ENCODE measurements around the gene PYGO1. TPM values are rescaled to one million over a fixed set of nuclear protein-coding genes. Genes with fewer than 3 reads are reported as not detected.

Gene PYGO1
- total RNA-seq, 2 experiments from 2014 or later = not detected

DNA sequence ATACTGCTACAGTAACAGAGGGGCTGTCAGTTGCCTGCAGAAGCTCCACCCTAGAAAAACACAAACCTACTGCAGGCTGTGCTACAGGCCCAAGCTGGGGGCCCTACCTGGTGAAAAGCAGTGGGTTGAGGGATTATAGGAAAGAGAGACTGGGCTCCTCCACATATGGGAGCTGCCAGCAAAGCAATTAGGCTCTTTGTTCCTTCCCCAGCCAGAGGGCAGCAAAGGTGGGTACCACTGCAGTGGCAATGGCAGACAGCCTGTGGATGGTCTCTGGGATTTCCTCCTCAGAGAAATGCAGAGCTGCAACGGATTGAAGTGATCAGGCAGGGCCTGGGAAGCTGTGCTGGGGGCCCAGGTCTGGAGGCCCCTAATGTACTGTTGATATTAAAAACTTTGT is 61.0 kb downstream of the PYGO1 start:
- no peak overlapping the region for H3K27ac ChIP-seq (ENCODE audit: low read depth in 1 of 2, low read length in 2 of 2)
- H3K4me3 Mint-ChIP-seq = no peak overlapping the region
- no peaks in the 10 kb centered on the region for H3K4me1 Mint-ChIP-seq (ENCODE audit: low read depth)
- ChIA-PET POLR2A (no interaction called here), CTCF (no interaction called here)
- ATAC-seq (ENCODE audit: poor library complexity) = no peak
- H3K27me3 ChIP-seq (ENCODE audit: control insufficient read depth in 1 of 2, insufficient read depth in 2 of 2, low read length in 2 of 2) = peaks cover 0 to 7% of the 10 kb centered on the region in 2 experiments
- H3K36me3 ChIP-seq (ENCODE audit: insufficient read depth, low read length) = no peaks in the 10 kb centered on the region
- H3K9me3 ChIP-seq (ENCODE audit: control insufficient read depth in 1 of 2, insufficient read depth in 1 of 2, low read length in 2 of 2) = peaks cover 0 to 10% of the 10 kb centered on the region in 2 experiments
- DNase-seq = no peak
- peaks cover 3% of the 10 kb centered on the region for H3K4me1 ChIP-seq (ENCODE audit: insufficient read depth, low read length)
- H3K27ac Mint-ChIP-seq = no peak overlapping the region
- H3K27me3 Mint-ChIP-seq = peaks cover 40% of the 10 kb centered on the region
- peaks cover 2% of the 10 kb centered on the region for H3K9me3 Mint-ChIP-seq
- no peaks in the 10 kb centered on the region for H3K36me3 Mint-ChIP-seq (ENCODE audit: low read depth)
- no peak overlapping the region for H3K4me3 ChIP-seq (ENCODE audit: low read length)
- intact Hi-C loops (cut with DNase I, micrococcal nuclease) = loop anchor here in 1 of 2 experiments (5.0 kb wide), 1 partner anchor 115 kb away; no protein-coding TSS in a partner anchor
- TF ChIP-seq, protein P1, sequence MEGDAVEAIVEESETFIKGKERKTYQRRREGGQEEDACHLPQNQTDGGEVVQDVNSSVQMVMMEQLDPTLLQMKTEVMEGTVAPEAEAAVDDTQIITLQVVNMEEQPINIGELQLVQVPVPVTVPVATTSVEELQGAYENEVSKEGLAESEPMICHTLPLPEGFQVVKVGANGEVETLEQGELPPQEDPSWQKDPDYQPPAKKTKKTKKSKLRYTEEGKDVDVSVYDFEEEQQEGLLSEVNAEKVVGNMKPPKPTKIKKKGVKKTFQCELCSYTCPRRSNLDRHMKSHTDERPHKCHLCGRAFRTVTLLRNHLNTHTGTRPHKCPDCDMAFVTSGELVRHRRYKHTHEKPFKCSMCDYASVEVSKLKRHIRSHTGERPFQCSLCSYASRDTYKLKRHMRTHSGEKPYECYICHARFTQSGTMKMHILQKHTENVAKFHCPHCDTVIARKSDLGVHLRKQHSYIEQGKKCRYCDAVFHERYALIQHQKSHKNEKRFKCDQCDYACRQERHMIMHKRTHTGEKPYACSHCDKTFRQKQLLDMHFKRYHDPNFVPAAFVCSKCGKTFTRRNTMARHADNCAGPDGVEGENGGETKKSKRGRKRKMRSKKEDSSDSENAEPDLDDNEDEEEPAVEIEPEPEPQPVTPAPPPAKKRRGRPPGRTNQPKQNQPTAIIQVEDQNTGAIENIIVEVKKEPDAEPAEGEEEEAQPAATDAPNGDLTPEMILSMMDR (IDR thresholded peaks at IDR 0.05) = no peak

DNA sequence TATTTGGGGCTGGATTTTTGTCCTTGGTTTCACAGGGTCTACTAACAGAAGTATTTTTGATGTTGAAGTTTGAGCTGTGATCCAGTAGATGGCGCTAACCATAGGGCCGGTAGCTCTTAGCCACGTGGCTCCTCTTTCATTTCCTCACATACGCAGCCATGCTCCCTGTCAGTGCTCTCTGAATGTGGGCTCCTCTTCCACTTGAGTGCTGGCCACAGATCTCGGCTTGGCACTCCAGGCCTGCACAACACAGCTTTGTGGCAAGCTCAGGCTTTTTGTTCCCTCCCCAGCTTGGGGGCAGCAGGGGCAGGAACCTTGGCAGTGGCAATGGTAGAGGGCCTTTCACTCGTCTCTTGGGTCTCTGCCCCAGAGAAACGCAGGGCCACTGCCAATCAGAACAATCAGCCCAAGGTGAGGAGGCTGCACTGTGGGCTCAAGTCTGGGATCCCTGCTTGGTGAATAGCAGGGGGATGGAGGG is 61.5 kb downstream of the PYGO1 start:
- POLR2A ChIA-PET = no interaction called here
- Histone ChIP-seq H3K27ac (ENCODE audit: low read depth in 1 of 2, low read length in 2 of 2) (no peak overlapping the region), H3K9me3 (ENCODE audit: control insufficient read depth in 1 of 2, insufficient read depth in 1 of 2, low read length in 2 of 2) (peaks cover 0 to 10% of the 10 kb centered on the region in 2 experiments), H3K4me1 (ENCODE audit: insufficient read depth, low read length) (peaks cover 3% of the 10 kb centered on the region), H3K36me3 (ENCODE audit: insufficient read depth, low read length) (no peaks in the 10 kb centered on the region), H3K27me3 (ENCODE audit: control insufficient read depth in 1 of 2, insufficient read depth in 2 of 2, low read length in 2 of 2) (peaks cover 0 to 7% of the 10 kb centered on the region in 2 experiments), H3K4me3 (ENCODE audit: low read length) (no peak overlapping the region)
- TF ChIP-seq, protein P1 (IDR thresholded peaks at IDR 0.05) = peak; percentile 9
- Mint-ChIP-seq H3K9me3 (peaks cover 2% of the 10 kb centered on the region), H3K27me3 (peaks cover 40% of the 10 kb centered on the region), H3K4me3 (no peak overlapping the region), H3K27ac (no peak overlapping the region), H3K36me3 (ENCODE audit: low read depth) (no peaks in the 10 kb centered on the region), H3K4me1 (ENCODE audit: low read depth) (no peaks in the 10 kb centered on the region)
- CTCF ChIA-PET = no interaction called here
- DNase-seq (peak in 3 of 14 experiments; percentile 36 to 56 (median 50)), ATAC-seq (ENCODE audit: poor library complexity) (peak; percentile 62)
- intact Hi-C loops (cut with DNase I, micrococcal nuclease) = loop anchor here in 1 of 2 experiments (5.0 kb wide), 1 partner anchor 116 kb away; no protein-coding TSS in a partner anchor

DNA sequence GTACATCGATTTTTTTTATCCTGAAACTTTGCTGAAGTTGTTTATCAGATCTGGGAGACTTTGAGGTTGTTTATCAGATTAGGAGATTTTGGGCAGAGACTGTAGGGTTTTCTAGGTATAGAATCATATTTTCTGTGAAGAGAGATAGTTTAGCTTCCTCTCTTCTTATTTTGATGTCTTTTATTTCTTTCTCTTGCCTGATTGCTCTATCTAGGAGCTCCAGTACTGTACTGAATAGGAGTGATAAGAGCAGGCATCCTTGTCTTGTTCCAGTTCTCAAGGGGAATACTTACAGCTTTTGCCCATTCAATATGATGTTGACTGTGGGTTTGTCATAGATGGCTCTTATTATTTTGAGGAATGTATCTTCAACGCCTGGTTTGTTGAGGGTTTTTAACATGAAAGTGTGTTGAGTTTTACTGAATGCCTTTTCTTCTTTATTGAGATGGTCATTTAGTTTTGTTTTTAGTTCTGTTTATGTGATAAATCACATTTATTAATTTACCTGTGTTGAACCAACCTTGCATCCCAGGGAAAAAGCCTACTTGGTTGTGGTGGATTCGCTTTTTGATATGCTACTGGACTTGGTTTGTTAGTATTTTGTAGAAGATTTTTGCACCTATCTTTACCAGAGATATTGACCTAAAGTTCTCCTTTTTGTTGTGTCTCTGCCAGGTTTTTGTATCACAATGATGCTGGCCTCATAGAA is 65.2 kb downstream of the PYGO1 start:
- peaks cover 3% of the 10 kb centered on the region for H3K4me1 ChIP-seq (ENCODE audit: insufficient read depth, low read length)
- H3K9me3 Mint-ChIP-seq = peaks cover 3% of the 10 kb centered on the region
- no peak overlapping the region for H3K27ac Mint-ChIP-seq
- intact Hi-C loops (cut with DNase I, micrococcal nuclease) = no loop called here
- POLR2A ChIA-PET = no interaction called here
- peaks cover 0 to 13% of the 10 kb centered on the region in 2 experiments for H3K9me3 ChIP-seq (ENCODE audit: control insufficient read depth in 1 of 2, insufficient read depth in 1 of 2, low read length in 2 of 2)
- TF ChIP-seq, protein P1 (IDR thresholded peaks at IDR 0.05) = no peak
- H3K4me1 Mint-ChIP-seq (ENCODE audit: low read depth) = no peaks in the 10 kb centered on the region
- no peak for DNase-seq
- no peak for ATAC-seq (ENCODE audit: poor library complexity)
- no peak overlapping the region for H3K4me3 Mint-ChIP-seq
- no peaks in the 10 kb centered on the region for H3K36me3 Mint-ChIP-seq (ENCODE audit: low read depth)
- no peak overlapping the region for H3K4me3 ChIP-seq (ENCODE audit: low read length)
- CTCF ChIA-PET = no interaction called here
- no peaks in the 10 kb centered on the region for H3K36me3 ChIP-seq (ENCODE audit: insufficient read depth, low read length)
- peaks cover 37% of the 10 kb centered on the region for H3K27me3 Mint-ChIP-seq
- no peak overlapping the region for H3K27ac ChIP-seq (ENCODE audit: low read depth in 1 of 2, low read length in 2 of 2)
- peaks cover 0 to 7% of the 10 kb centered on the region in 2 experiments for H3K27me3 ChIP-seq (ENCODE audit: control insufficient read depth in 1 of 2, insufficient read depth in 2 of 2, low read length in 2 of 2)
